D721Med (cell line): ENCODE results near the gene KCTD12.
A peak's percentile ranks its signal among the peaks of the same experiment; 100 is the strongest.

Experiments used
- DNase-seq: peaks from one replicate; pipeline ENCODE4 v3.0.0; 2011; ENCODE audit warnings: low spot score; ENCODE audit not compliant: insufficient read length
- FAIRE-seq: peaks from 2 replicates; lab custom pipeline; 2011; peaks lifted over from hg19 to GRCh38; lab: Jason Lieb, UNC
- TF ChIP-seq, protein P1 (sequence below): IDR thresholded peaks from 2 replicates; pipeline ENCODE4 v1.5.1; 2012; ENCODE audit warnings: mild to moderate bottlenecking, control low read depth; ENCODE audit not compliant: insufficient read depth; ENCODE audit errors: missing control alignments

The KCTD12 gene

DNA sequence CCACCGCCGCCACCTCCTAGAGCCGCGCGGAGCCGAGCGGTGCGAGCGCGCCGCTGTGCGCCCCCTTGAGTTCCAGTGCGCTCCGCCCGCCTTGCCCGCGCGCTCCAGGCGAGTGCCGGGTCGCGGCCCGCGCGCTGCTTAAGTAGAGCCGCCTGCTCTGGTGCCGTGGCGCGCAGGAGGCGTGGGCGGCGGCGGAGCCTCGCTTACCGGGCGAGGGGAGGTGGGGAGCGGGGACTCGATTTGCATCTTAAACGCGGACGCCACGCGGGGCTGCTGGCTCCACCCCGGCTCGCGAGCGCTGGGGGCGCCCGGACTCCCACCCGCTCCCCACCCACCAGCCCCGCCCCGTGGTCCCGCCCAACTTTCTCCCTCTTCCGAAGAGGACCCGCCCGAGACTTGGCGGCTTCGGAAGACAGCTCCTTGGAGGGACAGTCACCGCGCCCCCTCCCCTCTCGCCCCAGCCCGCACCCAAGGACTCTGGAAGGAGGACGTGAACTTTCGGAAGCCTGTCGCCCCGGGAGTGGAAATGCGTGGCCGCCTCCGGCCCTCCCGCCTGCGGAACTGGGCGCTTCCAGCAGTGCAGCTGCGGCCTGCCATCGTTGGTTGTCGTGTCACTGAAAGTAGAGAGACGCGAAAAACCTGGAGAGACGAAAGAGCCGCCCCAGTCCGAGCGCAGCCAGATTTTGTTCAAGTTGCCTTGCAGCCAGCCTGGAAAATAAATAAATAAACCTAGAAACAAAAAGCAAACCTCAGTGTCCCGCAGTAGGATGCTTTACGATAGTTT, at the start of gene KCTD12:
Gene KCTD12, minus strand, starts transcription at position 114 of the 784 bp plus-strand sequence. CDS start 257 bp downstream, outside the sequence.
- FAIRE-seq (no peak), DNase-seq (no peak)
- TF ChIP-seq, protein P1, sequence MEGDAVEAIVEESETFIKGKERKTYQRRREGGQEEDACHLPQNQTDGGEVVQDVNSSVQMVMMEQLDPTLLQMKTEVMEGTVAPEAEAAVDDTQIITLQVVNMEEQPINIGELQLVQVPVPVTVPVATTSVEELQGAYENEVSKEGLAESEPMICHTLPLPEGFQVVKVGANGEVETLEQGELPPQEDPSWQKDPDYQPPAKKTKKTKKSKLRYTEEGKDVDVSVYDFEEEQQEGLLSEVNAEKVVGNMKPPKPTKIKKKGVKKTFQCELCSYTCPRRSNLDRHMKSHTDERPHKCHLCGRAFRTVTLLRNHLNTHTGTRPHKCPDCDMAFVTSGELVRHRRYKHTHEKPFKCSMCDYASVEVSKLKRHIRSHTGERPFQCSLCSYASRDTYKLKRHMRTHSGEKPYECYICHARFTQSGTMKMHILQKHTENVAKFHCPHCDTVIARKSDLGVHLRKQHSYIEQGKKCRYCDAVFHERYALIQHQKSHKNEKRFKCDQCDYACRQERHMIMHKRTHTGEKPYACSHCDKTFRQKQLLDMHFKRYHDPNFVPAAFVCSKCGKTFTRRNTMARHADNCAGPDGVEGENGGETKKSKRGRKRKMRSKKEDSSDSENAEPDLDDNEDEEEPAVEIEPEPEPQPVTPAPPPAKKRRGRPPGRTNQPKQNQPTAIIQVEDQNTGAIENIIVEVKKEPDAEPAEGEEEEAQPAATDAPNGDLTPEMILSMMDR, result peak; percentile 22

DNA sequence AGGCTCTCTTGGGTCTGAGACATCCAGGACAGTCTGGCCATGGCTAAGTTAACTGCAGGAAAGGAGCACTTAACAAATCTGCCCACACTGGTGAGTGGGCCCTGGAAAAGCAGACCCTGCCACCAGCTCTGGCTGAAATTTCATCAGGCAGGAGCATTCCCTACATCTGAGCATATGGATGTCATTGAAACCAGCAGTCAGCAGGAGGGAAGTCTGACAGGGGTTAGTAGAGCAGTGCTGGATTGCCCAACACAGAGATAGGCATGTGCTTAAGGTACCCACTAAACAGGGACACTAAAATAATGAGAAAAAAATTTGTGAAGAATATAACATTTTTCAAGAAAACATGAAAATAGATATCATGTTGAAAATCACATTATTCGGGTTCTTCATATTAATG, 48.5 kb upstream of the KCTD12 start:
- TF ChIP-seq, protein P1, result no peak
- no peak for FAIRE-seq
- DNase-seq, result no peak

DNA sequence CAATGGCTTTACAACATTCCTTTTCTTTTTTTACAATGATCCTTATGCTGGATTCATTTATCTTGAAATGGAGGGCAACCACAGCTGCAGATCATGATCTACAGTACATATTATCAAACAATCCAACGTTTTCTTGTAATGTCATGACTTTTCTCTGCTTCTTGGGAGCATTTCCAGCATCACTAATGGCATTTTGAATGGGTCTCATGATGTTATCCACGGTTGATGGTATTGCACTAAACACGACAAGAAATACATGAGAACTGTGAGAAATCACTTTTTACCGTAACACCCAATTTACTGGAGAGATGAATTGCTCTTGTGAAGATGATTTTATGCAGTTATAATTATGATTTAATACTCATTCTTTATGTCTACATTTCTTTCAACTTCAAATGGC, 45.9 kb upstream of the KCTD12 start:
- FAIRE-seq, result no peak
- no peak for DNase-seq
- TF ChIP-seq, protein P1, result no peak

DNA sequence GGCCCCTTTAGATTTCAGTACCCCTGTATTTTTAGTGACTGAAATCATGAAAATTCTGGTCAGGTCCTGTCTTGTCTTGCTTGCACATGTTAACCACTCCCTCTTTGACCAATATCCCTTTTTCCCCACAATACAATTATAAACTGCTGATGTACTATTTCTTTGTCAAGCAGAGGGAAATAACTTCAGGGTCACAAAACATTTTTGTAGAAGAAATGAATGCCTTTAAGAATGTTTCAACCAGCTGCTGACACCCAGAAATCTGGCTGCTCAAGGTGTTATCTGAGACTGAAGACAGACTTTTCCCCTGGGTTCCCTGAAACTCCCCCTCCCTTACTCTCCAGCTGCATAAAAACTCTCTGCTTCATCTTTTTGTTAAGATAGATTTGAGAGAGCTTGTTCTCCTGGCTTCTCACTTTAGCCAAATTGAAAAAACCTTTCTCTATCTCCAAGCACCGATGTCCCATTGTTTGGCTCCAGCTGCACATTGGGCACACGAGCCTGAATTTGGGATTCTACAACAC, 43.7 kb upstream of the KCTD12 start:
- DNase-seq, result no peak
- no peak for FAIRE-seq
- TF ChIP-seq, protein P1, result no peak

DNA sequence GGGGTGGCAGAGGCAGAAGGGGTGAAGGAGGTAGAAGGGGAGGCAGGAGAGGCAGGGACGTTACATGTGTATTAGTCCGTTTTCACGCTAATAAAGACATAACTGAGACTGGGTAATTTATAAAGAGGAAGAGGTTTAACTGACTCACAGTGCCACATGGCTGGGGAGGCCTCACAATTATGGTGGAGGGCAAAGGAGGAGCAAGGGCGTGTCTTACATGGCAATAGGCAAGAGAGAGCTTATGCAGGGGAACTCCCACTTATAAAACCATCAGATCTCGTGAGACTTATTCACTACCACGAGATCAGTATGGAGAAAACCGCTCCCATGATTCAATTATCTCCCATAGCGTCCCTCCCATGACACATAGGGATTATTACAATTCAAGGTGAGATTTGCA, 43.1 kb upstream of the KCTD12 start:
- TF ChIP-seq, protein P1, result no peak
- DNase-seq (no peak), FAIRE-seq (no peak)

DNA sequence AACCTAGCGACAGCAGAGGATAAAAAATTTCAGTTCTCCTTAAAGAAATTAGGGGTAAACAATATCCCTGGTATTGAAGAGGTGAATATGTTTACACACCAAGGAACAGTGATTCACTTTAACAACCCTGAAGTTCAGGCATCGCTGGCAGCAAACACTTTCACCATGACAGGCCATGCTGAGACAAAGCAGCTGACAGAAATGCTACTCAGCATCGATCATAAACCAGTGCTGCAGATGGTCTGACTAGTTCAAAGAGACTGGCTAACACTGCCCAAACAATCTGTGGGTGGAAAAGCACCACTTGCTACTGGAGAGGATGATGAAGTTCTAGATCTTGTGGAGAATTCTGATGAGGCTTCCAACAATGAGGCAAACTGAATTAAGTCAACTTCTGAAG, 42.3 kb upstream of the KCTD12 start:
- TF ChIP-seq, protein P1, result no peak
- DNase-seq (no peak), FAIRE-seq (no peak)

DNA sequence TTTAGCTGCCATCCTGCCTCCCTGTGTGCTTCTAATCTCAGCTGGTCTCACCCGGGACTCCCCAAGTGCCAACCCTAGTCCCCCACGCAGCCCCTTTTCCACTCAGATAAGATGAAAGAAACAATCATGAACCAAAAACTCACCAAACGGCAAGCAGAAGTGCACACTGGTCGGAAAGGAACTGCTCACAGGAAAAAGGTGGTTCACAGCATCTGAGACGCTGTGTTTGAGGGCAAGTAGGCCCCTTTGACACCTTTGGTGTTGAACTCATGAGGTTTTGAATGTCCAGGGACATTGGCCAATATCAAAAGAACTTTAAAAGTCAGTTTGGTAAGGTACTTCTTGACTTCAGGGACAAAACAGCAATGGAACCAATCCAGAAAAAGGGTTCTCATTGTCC, 41.8 kb upstream of the KCTD12 start:
- TF ChIP-seq, protein P1, result no peak
- no peak for DNase-seq
- no peak for FAIRE-seq
